HepG2 (cell line): ENCODE data around the gene CEP164. TPM values are rescaled to one million over a fixed set of nuclear protein-coding genes. Genes with fewer than 3 reads are reported as not detected.

Experiments used
- ATAC-seq: fragments of 200-7000 bp; cut with Tn5 transposase; 3 replicates; pipeline ENCODE4 v1.9.1; 2020; ENCODE audit warnings: mild to moderate bottlenecking, moderate library complexity
- BruUV-seq: library from RNA; stranded (reverse); fragments of 400-500 nt; replicated peaks from 2 replicates; lab custom pipeline; 2021; lab: Mats Ljungman, UMichigan
- CTCF ChIA-PET: fragments of 300-600 bp; formaldehyde crosslinking; extraction: SDS; loops from one replicate; lab custom pipeline; 2021; ENCODE audit warnings: low total read pairs, inconsistent platforms, low intra/inter-chr PET ratio; lab: Yijun Ruan, JAX
- POLR2A ChIA-PET: fragments of 350-600 bp; sonication (Branson Sonifier 250); formaldehyde crosslinking; loops from one replicate; lab custom pipeline; 2020; ENCODE audit warnings: antibody characterized with exemption, inconsistent platforms; lab: Yijun Ruan, JAX
- DNase-seq: peaks from one replicate; pipeline ENCODE4 v3.0.0-alpha.2; 2015; ENCODE audit warnings: low spot score
- FAIRE-seq: peaks from 3 replicates; lab custom pipeline; 2011; peaks lifted over from hg19 to GRCh38; lab: Jason Lieb, UNC
- H2AFZ ChIP-seq: one replicate; pipeline ENCODE4 v1.6.1; 2011; ENCODE audit warnings: low read length, inconsistent platforms
- H3K27ac ChIP-seq: fragments of 300-600 bp; 3 replicates; pipeline ENCODE4 v1.8.0; 2011; ENCODE audit warnings: mixed run types, mild to moderate bottlenecking, mixed read lengths, low read length, inconsistent platforms; ENCODE audit not compliant: insufficient read depth; ENCODE audit errors: extremely low read length
- H3K27me3 ChIP-seq, 2 experiments: fragments of 200-600 bp in 1 of 2; 2 replicates in 1 of 2; 3 replicates in 1 of 2; pipeline versions ENCODE4 v1.6.0 to v1.8.0; 2011; ENCODE audit warnings: low read length in 2 of 2, mild to moderate bottlenecking in 2 of 2, moderate library complexity in 2 of 2, inconsistent platforms in 1 of 2; ENCODE audit not compliant: insufficient read depth in 2 of 2, control insufficient read depth in 1 of 2
- H3K36me3 ChIP-seq, 2 experiments: fragments of 200-600 bp in 1 of 2; replicated peaks in 1 of 2; 2 replicates in 1 of 2; 3 replicates in 1 of 2; pipeline versions ENCODE4 v1.5.1 to v1.8.0; 2011; ENCODE audit warnings: low read length in 2 of 2, inconsistent platforms in 1 of 2; ENCODE audit not compliant: insufficient read depth in 2 of 2, control insufficient read depth in 1 of 2
- H3K4me1 ChIP-seq: 2 replicates; pipeline ENCODE4 v1.5.1; 2012; ENCODE audit warnings: low read length, inconsistent platforms; ENCODE audit not compliant: insufficient read depth
- H3K4me2 ChIP-seq: 2 replicates; pipeline ENCODE4 v1.6.0; 2011; ENCODE audit warnings: low read depth, low read length, inconsistent platforms
- H3K4me3 ChIP-seq, 3 experiments: fragments of 200-600 bp in 1 of 3; sonication (generic), shearing (Covaris generic) in 1 of 3; replicated peaks in 1 of 3; 2 replicates each; pipeline ENCODE4 v1.5.1; 2011 to 2016; ENCODE audit warnings: low read length in 3 of 3, inconsistent platforms in 2 of 3, low read depth in 2 of 3, mild to moderate bottlenecking in 2 of 3, control low read depth in 1 of 3, mixed read lengths in 1 of 3; ENCODE audit not compliant: insufficient read depth in 1 of 3
- H3K79me2 ChIP-seq: one replicate; pipeline ENCODE4 v1.6.1; 2011; ENCODE audit warnings: low read length, inconsistent platforms; ENCODE audit not compliant: insufficient read depth
- H3K9ac ChIP-seq: 2 replicates; pipeline ENCODE4 v1.6.0; 2011; ENCODE audit warnings: mild to moderate bottlenecking, low read depth, low read length, inconsistent platforms; ENCODE audit not compliant: insufficient read depth
- H3K9me3 ChIP-seq: 2 replicates; pipeline ENCODE4 v1.5.1; 2012; ENCODE audit warnings: mild to moderate bottlenecking, low read length
- H4K20me1 ChIP-seq: 2 replicates; pipeline ENCODE4 v1.6.0; 2011; ENCODE audit warnings: inconsistent platforms, mild to moderate bottlenecking, low read length, moderate library complexity; ENCODE audit not compliant: insufficient read depth
- E2F5 ChIP-seq: sonication (generic); formaldehyde crosslinking; conservative IDR thresholded peaks from 2 replicates; pipeline ENCODE4 v1.4.0; 2020; ENCODE audit warnings: missing genetic modification reagents
- FOXP1 ChIP-seq, 2 experiments: fragments of 450-650 bp in 1 of 2; IDR thresholded peaks; 2 replicates each; pipeline ENCODE4 v1.6.1; 2017 to 2018; ENCODE audit warnings: antibody characterized with exemption in 1 of 2
- MAFF ChIP-seq: IDR thresholded peaks from 2 replicates; pipeline ENCODE4 v1.6.1; 2011; ENCODE audit warnings: low read depth, low read length, improper control_type of control experiment
- MTA1 ChIP-seq: sonication (generic); formaldehyde crosslinking; IDR thresholded peaks from 2 replicates; pipeline ENCODE4 v1.4.0; 2020; ENCODE audit warnings: missing genetic modification reagents, mild to moderate bottlenecking, borderline replicate concordance
- NFKBIZ ChIP-seq: IDR thresholded peaks from 2 replicates; pipeline ENCODE4 v1.6.1; 2018; ENCODE audit warnings: missing genetic modification reagents, missing compliant biosample characterization
- PHF8 ChIP-seq: sonication (generic); formaldehyde crosslinking; IDR thresholded peaks from 2 replicates; pipeline ENCODE4 v1.5.0; 2020; ENCODE audit warnings: missing genetic modification reagents
- SRSF4 ChIP-seq: fragments of 200-400 bp; formaldehyde crosslinking; IDR thresholded peaks from one replicate; pipeline ENCODE4 v1.6.1; 2018; ENCODE audit warnings: mild to moderate bottlenecking, low read depth, low read length, moderate library complexity; ENCODE audit not compliant: poor library complexity, severe bottlenecking
- TCF12 ChIP-seq, 2 experiments: fragments of 450-650 bp in 1 of 2; sonication (generic) in 1 of 2; formaldehyde crosslinking in 1 of 2; IDR thresholded peaks; 2 replicates each; pipeline versions ENCODE4 v1.6.1 to v1.8.0; 2017 to 2022; ENCODE audit warnings: antibody characterized with exemption in 1 of 2, mild to moderate bottlenecking in 1 of 2, missing genetic modification reagents in 1 of 2, moderate library complexity in 1 of 2
- ZBTB21 ChIP-seq: sonication (generic); formaldehyde crosslinking; IDR thresholded peaks from 2 replicates; pipeline ENCODE4 v1.4.0; 2020; ENCODE audit warnings: missing genetic modification reagents
- ZNF280D ChIP-seq: sonication (generic); formaldehyde crosslinking; IDR thresholded peaks from 2 replicates; pipeline ENCODE4 v1.5.1; 2020; ENCODE audit warnings: mild to moderate bottlenecking, missing genetic modification reagents
- ZNF546 ChIP-seq: sonication (generic); formaldehyde crosslinking; conservative IDR thresholded peaks from 2 replicates; pipeline ENCODE4 v1.8.1; 2023; ENCODE audit warnings: mild to moderate bottlenecking, missing genetic modification reagents
- ZNF570 ChIP-seq: sonication (generic); formaldehyde crosslinking; IDR thresholded peaks from 2 replicates; pipeline ENCODE4 v1.4.0; 2020; ENCODE audit warnings: mild to moderate bottlenecking, missing genetic modification reagents, borderline replicate concordance
- WGBS: methylation state at CpG from one replicate; pipeline ENCODE4 v1.1.6; 2017; ENCODE audit warnings: low lambda C conversion rate; 5-methylcytosine and 5-hydroxymethylcytosine counted together
- in situ Hi-C: cut with HindIII; loops from 2 replicates; pipeline ENCODE4 v1.10.0; 2017; ENCODE audit warnings: low pct_unique_long_range_greater_than_20kb; ENCODE audit not compliant: extremely low pct_ligation_motif_present
- intact Hi-C: fragments of 100-400 bp; cut with micrococcal nuclease; formaldehyde crosslinking; loops from one replicate; pipeline ENCODE4 v1.10.0; 2022; ENCODE audit not compliant: unreplicated experiment
- polyA plus RNA-seq, 8 experiments: library from polyadenylated mRNA; depleted of rRNA in 3 of 8; stranded (reverse) in 7 of 8; unstranded in 1 of 8; fragments of >200 nt; fragmentation: Illumina TruSeq in 4 of 8; extraction: Trizol in 4 of 8; gene quantifications; 2 replicates each; pipeline versions ENCODE4 v1.2.1 to v1.2.3, GENCODE V29; 2011 to 2016; ENCODE audit warnings: low read depth in 4 of 8, missing spikeins in 1 of 8, mixed read lengths in 1 of 8; ENCODE audit not compliant: insufficient read depth in 1 of 8
- total RNA-seq, 5 experiments: library from RNA; depleted of rRNA; stranded (reverse); fragments of >200 nt; fragmentation: Illumina TruSeq; extraction: Trizol; gene quantifications; 2 replicates each; pipeline ENCODE4 v1.2.3, GENCODE V29; 2016; ENCODE audit warnings: low read depth in 1 of 5

The CEP164 gene
- total and polyA plus RNA-seq, 2 of the 13 experiments (the other 11 are each of a cell fraction or from before 2014, with no cell fraction given) = 11.4 to 15.2 TPM

GRCh38 chr11:117444256-117444655, 116.6 kb downstream of the CEP164 start:
- 28% methylated on average over 8 of the region's 8 CpGs for WGBS
- FAIRE-seq = no peak

More at GRCh38 chr11:117444256-117444655, 116.6 kb downstream of the CEP164 start:
- ATAC-seq (no peak), DNase-seq (no peak)
- Histone ChIP-seq H3K9ac (no peak overlapping the region), H4K20me1 (no peaks in the 10 kb centered on the region), H2AFZ (no peak overlapping the region), H3K27ac (no peak overlapping the region), H3K27me3 (peaks cover 2 to 32% of the 10 kb centered on the region in 2 experiments; a peak in 3 of 5 replicates), H3K4me1 (no peaks in the 10 kb centered on the region), H3K79me2 (no peaks in the 10 kb centered on the region), H3K9me3 (no peaks in the 10 kb centered on the region), H3K4me3 (no peak overlapping the region), H3K36me3 (no peaks in the 10 kb centered on the region), H3K4me2 (no peak overlapping the region)
- ChIA-PET CTCF (interaction anchor here (1.2 to 1.6 kb wide), 3 partner anchors 177 to 373 kb away, joined by 3 to 9 read pairs (median 6); no protein-coding TSS in a partner anchor), POLR2A (no interaction called here)
- in situ Hi-C loops = loop anchor here (5.0 to 25.0 kb wide), 2 partner anchors 363 to 493 kb away; partner anchors contain the start of gene TMPRSS13
- BruUV-seq = no TSS peak
- TF ChIP-seq E2F5 (CRISPR knock-in tag) = no peak
- TF ChIP-seq FOXP1 (IDR thresholded peaks at IDR 0.05) = no peak
- no peak for TF ChIP-seq FOXP1 (CRISPR knock-in tag; IDR thresholded peaks at IDR 0.05)
- TF ChIP-seq SRSF4 = no peak
- no peak for TF ChIP-seq ZNF280D (CRISPR knock-in tag)
- TF ChIP-seq ZNF570 (CRISPR knock-in tag) = no peak
- TF ChIP-seq ZBTB21 (CRISPR knock-in tag) = no peak
- TF ChIP-seq MAFF = no peak
- TF ChIP-seq ZNF546 (CRISPR knock-in tag) = no peak
- no peak for TF ChIP-seq TCF12 (IDR thresholded peaks at IDR 0.05)
- TF ChIP-seq TCF12 (CRISPR knock-in tag; IDR thresholded peaks at IDR 0.05) = no peak
- no peak for TF ChIP-seq NFKBIZ (CRISPR knock-in tag)
- no peak for TF ChIP-seq PHF8
- TF ChIP-seq MTA1 (CRISPR knock-in tag) = no peak
- intact Hi-C loops = no loop called here
